GM12872 (cell line): ENCODE results near the gene ZNF227.

Experiments used
- CTCF ChIP-seq: IDR thresholded peaks from 3 replicates; pipeline ENCODE4 v1.5.1; 2011; ENCODE audit warnings: low read depth, mild to moderate bottlenecking, low read length, moderate library complexity; ENCODE audit not compliant: insufficient read depth

Gene ZNF227

DNA sequence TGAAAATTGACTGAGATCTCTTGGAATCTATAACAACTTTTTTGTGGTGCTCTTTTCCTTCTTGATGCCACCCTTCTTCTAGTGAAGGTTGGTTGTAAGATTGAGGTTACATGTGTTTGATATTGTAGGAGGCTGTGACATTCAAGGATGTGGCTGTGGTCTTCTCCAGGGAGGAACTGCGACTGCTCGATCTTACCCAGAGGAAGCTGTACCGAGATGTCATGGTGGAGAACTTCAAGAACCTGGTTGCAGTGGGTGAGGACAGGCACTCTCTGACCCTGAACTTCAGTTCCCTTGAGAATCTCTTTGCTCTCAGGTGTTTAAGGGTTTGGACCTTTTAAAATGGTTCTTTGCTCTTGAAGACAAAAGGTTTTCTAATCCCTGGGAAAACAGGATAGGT, 16.0 kb downstream of the ZNF227 start:
- TF ChIP-seq CTCF: no peak

DNA sequence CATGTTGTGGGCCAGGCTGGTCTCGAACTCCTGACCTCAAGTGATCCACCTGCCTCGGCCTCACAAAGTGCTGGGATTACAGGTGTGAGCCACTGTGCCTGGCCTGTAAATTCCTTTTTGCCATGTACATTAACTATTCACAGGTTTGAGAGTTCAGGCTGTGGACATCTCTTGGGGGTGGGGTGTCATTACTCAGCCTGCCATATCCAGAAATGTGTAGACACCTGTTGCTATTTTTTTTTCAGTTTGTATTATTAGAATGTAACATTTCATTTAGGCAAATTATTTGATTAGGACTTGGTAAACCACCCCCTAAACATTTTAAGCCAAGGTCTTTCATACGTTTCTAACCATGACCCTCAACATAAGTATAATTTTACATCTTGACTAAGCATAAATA, 20.5 kb downstream of the ZNF227 start:
- TF ChIP-seq CTCF: no peak

GRCh38 chr19:44236384-44236783, 24.1 kb downstream of the ZNF227 start:
- no peak for TF ChIP-seq CTCF

GRCh38 chr19:44254496-44254895, 42.2 kb downstream of the ZNF227 start:
- TF ChIP-seq CTCF: no peak

DNA sequence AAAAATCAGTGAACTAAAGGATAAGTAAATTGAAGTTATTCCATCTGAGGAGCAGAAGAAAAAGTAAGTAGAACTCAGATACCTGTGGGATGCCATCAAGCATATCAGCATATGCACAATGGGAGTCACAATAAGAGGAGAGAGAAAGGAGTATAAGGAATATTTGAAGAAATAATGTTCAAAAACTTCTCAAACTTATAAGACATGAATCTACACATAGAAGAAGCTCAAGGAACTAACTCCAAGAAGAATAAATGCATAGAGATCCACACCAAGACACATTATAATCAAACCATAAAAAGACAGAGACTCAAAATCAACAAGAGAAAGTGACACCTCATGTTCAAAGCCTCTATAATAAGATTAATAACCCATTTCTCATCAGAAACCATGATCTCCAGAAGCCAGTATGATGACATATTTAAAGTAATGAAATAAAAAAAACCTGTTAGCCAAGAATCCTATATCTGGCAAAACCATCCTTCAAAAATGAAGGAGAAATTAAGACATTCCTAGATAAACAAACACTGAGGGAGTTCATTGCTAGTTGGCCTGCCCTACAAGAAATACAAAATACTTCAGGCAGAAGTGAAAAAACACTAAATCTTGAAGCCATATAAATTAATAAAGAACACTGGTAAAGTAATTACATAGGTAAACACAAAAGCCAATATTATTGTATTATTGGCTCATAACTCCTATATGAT, 43.5 kb downstream of the ZNF227 start:
- TF ChIP-seq CTCF: no peak

- no peak for TF ChIP-seq CTCF
These were observed 45.8 kb downstream of the ZNF227 start for GRCh38 chr19:44258136-44258535.

GRCh38 chr19:44258835-44259413, 46.6 kb downstream of the ZNF227 start:
- no peak for TF ChIP-seq CTCF
